Measurements from ENCODE around the gene FOXN3. TPM values are rescaled to one million over a fixed set of nuclear protein-coding genes. Genes with fewer than 3 reads are reported as not detected.
A peak's percentile ranks its signal among the peaks of the same experiment; 100 is the strongest.

Gene FOXN3
- total and polyA plus RNA-seq, 9 donors: 56.9 to 172 (median 99.2) TPM

- Histone ChIP-seq H3K27me3 (no peaks in the 10 kb centered on the region), H3K36me3 (no peaks in the 10 kb centered on the region), H3K4me3 (no peak overlapping the region), H3K27ac (no peak overlapping the region), H3K4me1 (ENCODE audit: insufficient read depth) (peaks cover 6% of the 10 kb centered on the region), H3K9me3 (no peaks in the 10 kb centered on the region)
- DNase-seq: peak in 1 of 5 donors; percentile 20
- no peak for TF ChIP-seq POLR2A (IDR thresholded peaks at IDR 0.05)
- TF ChIP-seq EP300 (IDR thresholded peaks at IDR 0.05): no peak
- no peak for TF ChIP-seq CTCF (IDR thresholded peaks at IDR 0.05)
- intact Hi-C loops (cut with DNase I): no loop called here
- 85 to 89% (median 87%) methylated on average over 10 of the region's 10 CpGs for WGBS, 3 donors
These were observed 27.6 kb upstream of the FOXN3 start for GRCh38 chr14:89444516-89445125.

GRCh38 chr14:89444044-89444443 lies 27.0 kb upstream of the FOXN3 start:
- Histone ChIP-seq H3K27me3 (no peaks in the 10 kb centered on the region), H3K27ac (no peak overlapping the region), H3K9me3 (no peaks in the 10 kb centered on the region), H3K36me3 (no peaks in the 10 kb centered on the region), H3K4me3 (no peak overlapping the region), H3K4me1 (ENCODE audit: insufficient read depth) (peaks cover 6% of the 10 kb centered on the region)
- no peak for TF ChIP-seq EP300 (IDR thresholded peaks at IDR 0.05)
- no peak for TF ChIP-seq CTCF (IDR thresholded peaks at IDR 0.05)
- TF ChIP-seq POLR2A (IDR thresholded peaks at IDR 0.05): no peak
- WGBS, 3 donors: 89 to 94% (median 94%) methylated on average over 3 of the region's 3 CpGs
- DNase-seq: no peak
- intact Hi-C loops (cut with DNase I): no loop called here

GRCh38 chr14:89443042-89443629 lies 26.1 kb upstream of the FOXN3 start:
- no peaks in the 10 kb centered on the region for H3K36me3 ChIP-seq
- WGBS, 3 donors: 20 to 24% (median 20%) methylated on average over 3 of the region's 3 CpGs
- H3K9me3 ChIP-seq: no peaks in the 10 kb centered on the region
- TF ChIP-seq POLR2A (IDR thresholded peaks at IDR 0.05): no peak
- TF ChIP-seq EP300 (IDR thresholded peaks at IDR 0.05): no peak
- TF ChIP-seq CTCF (IDR thresholded peaks at IDR 0.05): no peak
- H3K4me1 ChIP-seq (ENCODE audit: insufficient read depth): peaks cover 6% of the 10 kb centered on the region
- H3K27me3 ChIP-seq: no peaks in the 10 kb centered on the region
- DNase-seq: no peak
- intact Hi-C loops (cut with DNase I): no loop called here
- H3K27ac ChIP-seq: no peak overlapping the region
- no peak overlapping the region for H3K4me3 ChIP-seq

GRCh38 chr14:89442280-89442679 lies 25.2 kb upstream of the FOXN3 start:
- intact Hi-C loops (cut with DNase I): no loop called here
- 96 to 100% (median 98%) methylated on average over 4 of the region's 4 CpGs for WGBS, 3 donors
- TF ChIP-seq POLR2A (IDR thresholded peaks at IDR 0.05) (no peak), CTCF (IDR thresholded peaks at IDR 0.05) (no peak), EP300 (IDR thresholded peaks at IDR 0.05) (no peak)
- peak in 1 of 5 donors; percentile 16 for DNase-seq
- Histone ChIP-seq H3K27me3 (no peaks in the 10 kb centered on the region), H3K4me3 (no peak overlapping the region), H3K27ac (no peak overlapping the region), H3K9me3 (no peaks in the 10 kb centered on the region), H3K4me1 (ENCODE audit: insufficient read depth) (peaks cover 6% of the 10 kb centered on the region), H3K36me3 (no peaks in the 10 kb centered on the region)

All from ovary (tissue), 9 donors.